ENCODE results near the gene SYNGR2.

SYNGR2 gene

GRCh38 chr17:78175643-78175981, 7.2 kb downstream of the SYNGR2 start:
- TF ChIP-seq POLR2A (IDR thresholded peaks at IDR 0.05; ENCODE audit: low read depth, low read length): no peak
- FAIRE-seq: no peak
- DNase-seq (ENCODE audit: insufficient read length, low spot score): no peak

GRCh38 chr17:78176548-78177025, 8.2 kb downstream of the SYNGR2 start:
- no peak for FAIRE-seq
- no peak for TF ChIP-seq POLR2A (IDR thresholded peaks at IDR 0.05; ENCODE audit: low read depth, low read length)
- DNase-seq (ENCODE audit: insufficient read length, low spot score): no peak

- TF ChIP-seq POLR2A (IDR thresholded peaks at IDR 0.05; ENCODE audit: low read depth, low read length): no peak
- FAIRE-seq (no peak), DNase-seq (ENCODE audit: insufficient read length, low spot score) (no peak)
Measured at GRCh38 chr17:78179372-78179771, 11.0 kb downstream of the SYNGR2 start.

GRCh38 chr17:78180083-78180482, 11.7 kb downstream of the SYNGR2 start:
- DNase-seq (ENCODE audit: insufficient read length, low spot score) (no peak), FAIRE-seq (no peak)
- no peak for TF ChIP-seq POLR2A (IDR thresholded peaks at IDR 0.05; ENCODE audit: low read depth, low read length)

GRCh38 chr17:78180508-78180907, 12.1 kb downstream of the SYNGR2 start:
- no peak for TF ChIP-seq POLR2A (IDR thresholded peaks at IDR 0.05; ENCODE audit: low read depth, low read length)
- no peak for DNase-seq (ENCODE audit: insufficient read length, low spot score)
- FAIRE-seq: no peak

GRCh38 chr17:78182504-78182903, 14.1 kb downstream of the SYNGR2 start:
- FAIRE-seq (no peak), DNase-seq (ENCODE audit: insufficient read length, low spot score) (no peak)
- no peak for TF ChIP-seq POLR2A (IDR thresholded peaks at IDR 0.05; ENCODE audit: low read depth, low read length)

- no peak for TF ChIP-seq POLR2A (IDR thresholded peaks at IDR 0.05; ENCODE audit: low read depth, low read length)
- DNase-seq (ENCODE audit: insufficient read length, low spot score): no peak
- no peak for FAIRE-seq
Measured at GRCh38 chr17:78183916-78184315, 15.5 kb downstream of the SYNGR2 start.

- DNase-seq (ENCODE audit: insufficient read length, low spot score): no peak
- FAIRE-seq: no peak
- TF ChIP-seq POLR2A (IDR thresholded peaks at IDR 0.05; ENCODE audit: low read depth, low read length): no peak
Measured at GRCh38 chr17:78184351-78184750, 16.0 kb downstream of the SYNGR2 start.

- FAIRE-seq: no peak
- no peak for DNase-seq (ENCODE audit: insufficient read length, low spot score)
- TF ChIP-seq POLR2A (IDR thresholded peaks at IDR 0.05; ENCODE audit: low read depth, low read length): no peak
Measured at GRCh38 chr17:78184868-78185267, 16.5 kb downstream of the SYNGR2 start.

GRCh38 chr17:78185981-78186691, 17.8 kb downstream of the SYNGR2 start:
- no peak for FAIRE-seq
- TF ChIP-seq POLR2A (IDR thresholded peaks at IDR 0.05; ENCODE audit: low read depth, low read length): no peak
- DNase-seq (ENCODE audit: insufficient read length, low spot score): peak; percentile 82

- FAIRE-seq (no peak), DNase-seq (ENCODE audit: insufficient read length, low spot score) (peak; percentile 95)
- TF ChIP-seq POLR2A (IDR thresholded peaks at IDR 0.05; ENCODE audit: low read depth, low read length): peak; percentile 93
Measured at GRCh38 chr17:78186692-78187595, 18.6 kb downstream of the SYNGR2 start, which contains the start of the genes AFMID and TK1. Gene AFMID (plus strand): TSS chr17:78187362. CDS start chr17:78187371, 9 bp downstream. Gene TK1 (minus strand): TSS chr17:78187052. CDS start chr17:78186994, 58 bp downstream.

- no peak for DNase-seq (ENCODE audit: insufficient read length, low spot score)
- FAIRE-seq: no peak
- TF ChIP-seq POLR2A (IDR thresholded peaks at IDR 0.05; ENCODE audit: low read depth, low read length): no peak
Measured at GRCh38 chr17:78196716-78197115, 28.3 kb downstream of the SYNGR2 start.

GRCh38 chr17:78197147-78197832, 28.9 kb downstream of the SYNGR2 start:
- DNase-seq (ENCODE audit: insufficient read length, low spot score) (peak; percentile 39), FAIRE-seq (no peak)
- TF ChIP-seq POLR2A (IDR thresholded peaks at IDR 0.05; ENCODE audit: low read depth, low read length): no peak

GRCh38 chr17:78200451-78200850, 32.1 kb downstream of the SYNGR2 start:
- FAIRE-seq (no peak), DNase-seq (ENCODE audit: insufficient read length, low spot score) (no peak)
- TF ChIP-seq POLR2A (IDR thresholded peaks at IDR 0.05; ENCODE audit: low read depth, low read length): no peak

All from H54 (cell line).